Fibroblast of mammary gland (primary cell): ENCODE measurements around the gene SLC7A7.

Experiments
- DNase-seq: peaks from one replicate; pipeline ENCODE4 v3.0.0-alpha.2; 2010; ENCODE audit warnings: low read depth
- H3K4me3 ChIP-seq: 2 replicates; pipeline ENCODE4 v1.5.1; 2011; ENCODE audit warnings: low read depth, mild to moderate bottlenecking, low read length, moderate library complexity; ENCODE audit not compliant: control insufficient read depth
- CTCF ChIP-seq: conservative IDR thresholded peaks from 2 replicates; pipeline ENCODE4 v1.5.1; 2011; ENCODE audit warnings: low read depth, low read length, inconsistent platforms; ENCODE audit not compliant: control insufficient read depth, insufficient read depth

The SLC7A7 gene

GRCh38 chr14:22773162-22774010 lies 41.8 kb downstream of the SLC7A7 start:
- TF ChIP-seq CTCF = no peak
- H3K4me3 ChIP-seq = no peak overlapping the region
- DNase-seq = no peak

GRCh38 chr14:22772725-22773124 lies 42.5 kb downstream of the SLC7A7 start:
- DNase-seq = no peak
- TF ChIP-seq CTCF = no peak
- no peak overlapping the region for H3K4me3 ChIP-seq

- H3K4me3 ChIP-seq = no peak overlapping the region
- TF ChIP-seq CTCF = no peak
- DNase-seq = no peak
Measured at GRCh38 chr14:22770481-22771187, 44.6 kb downstream of the SLC7A7 start.

- TF ChIP-seq CTCF = no peak
- DNase-seq = no peak
- no peak overlapping the region for H3K4me3 ChIP-seq
Measured at GRCh38 chr14:22769369-22769768, 45.9 kb downstream of the SLC7A7 start.

- no peak for DNase-seq
Measured at GRCh38 chr14:22768947-22769346, 46.3 kb downstream of the SLC7A7 start.

GRCh38 chr14:22767323-22767589 lies 48.0 kb downstream of the SLC7A7 start:
- TF ChIP-seq CTCF = no peak
- DNase-seq = no peak

More at GRCh38 chr14:22768947-22769346, 46.3 kb downstream of the SLC7A7 start:
- H3K4me3 ChIP-seq = no peak overlapping the region
- no peak for TF ChIP-seq CTCF

More at GRCh38 chr14:22767323-22767589, 48.0 kb downstream of the SLC7A7 start:
- peak overlapping the region; percentile 83 for H3K4me3 ChIP-seq
